Measurements from ENCODE around the gene FKBP3. TPM values are rescaled to one million over a fixed set of nuclear protein-coding genes. Genes with fewer than 3 reads are reported as not detected.

FKBP3 gene
- total RNA-seq, 4 donors from 2014 or later = 25.6 to 49.5 (median 41.6) TPM

GRCh38 chr14:45073231-45073879 lies 60.9 kb downstream of the FKBP3 start:
- Histone ChIP-seq H3K27ac (no peak overlapping the region), H3K9me3 (no peaks in the 10 kb centered on the region), H3K36me3 (no peaks in the 10 kb centered on the region), H3K4me1 (no peaks in the 10 kb centered on the region), H3K27me3 (no peaks in the 10 kb centered on the region), H3K4me3 (no peak overlapping the region)
- DNase-seq = no peak
- TF ChIP-seq POLR2A (IDR thresholded peaks at IDR 0.05) (no peak), CTCF (IDR thresholded peaks at IDR 0.05) (no peak)

- no peak for DNase-seq
- no peaks in the 10 kb centered on the region for H3K36me3 ChIP-seq
- no peaks in the 10 kb centered on the region for H3K9me3 ChIP-seq
- no peak overlapping the region for H3K27ac ChIP-seq
- no peak overlapping the region for H3K4me3 ChIP-seq
- TF ChIP-seq POLR2A (IDR thresholded peaks at IDR 0.05) = no peak
- TF ChIP-seq CTCF (IDR thresholded peaks at IDR 0.05) = no peak
- H3K27me3 ChIP-seq = no peaks in the 10 kb centered on the region
- no peaks in the 10 kb centered on the region for H3K4me1 ChIP-seq
Observed at GRCh38 chr14:45072126-45072525, 62.2 kb downstream of the FKBP3 start.

- Histone ChIP-seq H3K27me3 (no peaks in the 10 kb centered on the region), H3K27ac (no peak overlapping the region), H3K9me3 (no peaks in the 10 kb centered on the region), H3K36me3 (no peaks in the 10 kb centered on the region), H3K4me1 (no peaks in the 10 kb centered on the region), H3K4me3 (no peak overlapping the region)
- TF ChIP-seq CTCF (IDR thresholded peaks at IDR 0.05) (no peak), POLR2A (IDR thresholded peaks at IDR 0.05) (no peak)
- DNase-seq = no peak
Observed at GRCh38 chr14:45070215-45070614, 64.1 kb downstream of the FKBP3 start.

GRCh38 chr14:45068396-45068795 lies 65.9 kb downstream of the FKBP3 start:
- Histone ChIP-seq H3K27me3 (no peaks in the 10 kb centered on the region), H3K9me3 (no peaks in the 10 kb centered on the region), H3K4me1 (no peaks in the 10 kb centered on the region), H3K36me3 (no peaks in the 10 kb centered on the region), H3K27ac (no peak overlapping the region), H3K4me3 (no peak overlapping the region)
- TF ChIP-seq POLR2A (IDR thresholded peaks at IDR 0.05) (no peak), CTCF (IDR thresholded peaks at IDR 0.05) (no peak)
- no peak for DNase-seq

- no peak overlapping the region for H3K27ac ChIP-seq
Observed at GRCh38 chr14:45066667-45067066, 67.6 kb downstream of the FKBP3 start.

More at GRCh38 chr14:45066667-45067066, 67.6 kb downstream of the FKBP3 start:
- H3K4me1 ChIP-seq = no peaks in the 10 kb centered on the region
- DNase-seq = no peak
- H3K36me3 ChIP-seq = no peaks in the 10 kb centered on the region
- no peaks in the 10 kb centered on the region for H3K27me3 ChIP-seq
- no peaks in the 10 kb centered on the region for H3K9me3 ChIP-seq
- H3K4me3 ChIP-seq = no peak overlapping the region
- TF ChIP-seq CTCF (IDR thresholded peaks at IDR 0.05) (no peak), POLR2A (IDR thresholded peaks at IDR 0.05) (no peak)

Measured in Peyer's patch (tissue), 4 donors.